Activated CD4-positive, alpha-beta T cell treated with anti-CD3 and anti-CD28 coated beads for 4 hours (primary cell): ENCODE measurements around the gene VWCE.
"Not testable (repeated sequence)": the region's sequence is repeated elsewhere in the genome, so short reads cannot be mapped to it uniquely, and the experiment has no call there.

Experiments
- DNase-seq, 2 donors: peaks; one replicate each; pipeline ENCODE4 v3.0.0-alpha.2; 2020

VWCE gene

GRCh38 chr11:61279934-61280659 is 15.0 kb downstream of the VWCE start:
- DNase-seq = no peak

GRCh38 chr11:61278001-61278470 is 17.1 kb downstream of the VWCE start:
- no peak for DNase-seq

- no peak for DNase-seq
Measured at GRCh38 chr11:61277186-61278000, 17.7 kb downstream of the VWCE start.

GRCh38 chr11:61275191-61275590 is 19.9 kb downstream of the VWCE start:
- DNase-seq = no peak

- DNase-seq = no peak
Measured at GRCh38 chr11:61274084-61274483, 21.0 kb downstream of the VWCE start.

- DNase-seq = no peak
Measured at GRCh38 chr11:61273178-61274078, 21.7 kb downstream of the VWCE start.

GRCh38 chr11:61272731-61273130 is 22.4 kb downstream of the VWCE start:
- no peak for DNase-seq

- no peak for DNase-seq
Measured at GRCh38 chr11:61270354-61271076, 24.6 kb downstream of the VWCE start.

- no peak for DNase-seq
Measured at GRCh38 chr11:61268588-61269250, 26.4 kb downstream of the VWCE start.

- no peak for DNase-seq
Measured at GRCh38 chr11:61267437-61267841, 27.7 kb downstream of the VWCE start.

- DNase-seq = no peak
Measured at GRCh38 chr11:61266602-61267001, 28.5 kb downstream of the VWCE start.

GRCh38 chr11:61265357-61265756 is 29.8 kb downstream of the VWCE start:
- no peak for DNase-seq

- DNase-seq = no peak
Measured at GRCh38 chr11:61264795-61265194, 30.3 kb downstream of the VWCE start.

GRCh38 chr11:61264371-61264770 is 30.7 kb downstream of the VWCE start:
- DNase-seq = no peak

GRCh38 chr11:61259363-61259762 is 35.8 kb downstream of the VWCE start:
- no peak for DNase-seq

- DNase-seq = no peak
Measured at GRCh38 chr11:61258546-61258945, 36.6 kb downstream of the VWCE start.

- no peak for DNase-seq
Measured at GRCh38 chr11:61256710-61257482, 38.2 kb downstream of the VWCE start.

- DNase-seq = peak; percentile 40 to 58
Measured at GRCh38 chr11:61254403-61255025, 40.6 kb downstream of the VWCE start.

- not testable (repeated sequence) for DNase-seq
Measured at GRCh38 chr11:61252332-61252731, 42.8 kb downstream of the VWCE start.
